H1 (cell line): Measurements from ENCODE around the gene PCDHA7. TPM values are rescaled to one million over a fixed set of nuclear protein-coding genes. Genes with fewer than 3 reads are reported as not detected.

Source experiments
- CTCF ChIA-PET: fragments of 300-600 bp; sonication (Branson Sonifier 250); formaldehyde crosslinking; loops from one replicate; lab custom pipeline; 2021; ENCODE audit not compliant: partially characterized antibody; lab: Charles Lee
- POLR2A ChIA-PET: fragments of 300-600 bp; sonication (Branson Sonifier 250); formaldehyde crosslinking; loops from one replicate; lab custom pipeline; 2021; ENCODE audit warnings: inconsistent platforms; ENCODE audit not compliant: partially characterized antibody; lab: Charles Lee
- DNase-seq, 2 experiments: peaks; one replicate each; pipeline versions ENCODE4 v3.0.0 to v3.0.0-alpha.2; 2010 to 2022; ENCODE audit warnings: low spot score in 2 of 2, low read depth in 1 of 2, mixed read lengths in 1 of 2
- FAIRE-seq: peaks from 2 replicates; lab custom pipeline; 2011; peaks lifted over from hg19 to GRCh38; lab: Jason Lieb, UNC
- H2AFZ ChIP-seq: 2 replicates; pipeline ENCODE4 v1.8.1; 2012; ENCODE audit warnings: low read length, inconsistent platforms
- H2AK5ac ChIP-seq: 2 replicates; pipeline ENCODE4 v1.6.1; 2013; ENCODE audit warnings: low read depth, low read length
- H2BK120ac ChIP-seq: replicated peaks from 2 replicates; pipeline ENCODE3; 2013; ENCODE audit warnings: low read depth, low read length, inconsistent platforms
- H2BK12ac ChIP-seq: 2 replicates; pipeline ENCODE4 v1.6.1; 2013; ENCODE audit warnings: low read depth, low read length
- H2BK15ac ChIP-seq: 2 replicates; pipeline ENCODE4 v1.6.1; 2013; ENCODE audit warnings: low read length
- H2BK20ac ChIP-seq: 2 replicates; pipeline ENCODE4 v1.6.1; 2013; ENCODE audit warnings: low read length
- H2BK5ac ChIP-seq: 2 replicates; pipeline ENCODE4 v1.6.1; 2013; ENCODE audit warnings: low read depth, low read length
- H3K14ac ChIP-seq: 2 replicates; pipeline ENCODE4 v1.6.1; 2013; ENCODE audit warnings: inconsistent platforms; ENCODE audit not compliant: insufficient read length
- H3K18ac ChIP-seq: 2 replicates; pipeline ENCODE4 v1.6.1; 2013; ENCODE audit warnings: low read length; ENCODE audit errors: extremely low read depth
- H3K23ac ChIP-seq: 2 replicates; pipeline ENCODE4 v1.6.1; 2013; ENCODE audit warnings: inconsistent platforms; ENCODE audit not compliant: insufficient read length
- H3K23me2 ChIP-seq: 2 replicates; pipeline ENCODE4 v1.6.1; 2013; ENCODE audit warnings: low read depth, low read length
- H3K27ac ChIP-seq: 2 replicates; pipeline ENCODE4 v1.6.1; 2011; ENCODE audit warnings: low read depth, low read length, inconsistent platforms
- H3K27me3 ChIP-seq, 4 experiments: replicated peaks in 1 of 4; 1 replicate in 1 of 4; 2 replicates in 3 of 4; pipeline versions ENCODE4 v1.6.1 to v1.8.1; 2011 to 2013; ENCODE audit warnings: low read length in 3 of 4, mild to moderate bottlenecking in 3 of 4, inconsistent platforms in 2 of 4, mixed read lengths in 2 of 4, moderate library complexity in 1 of 4; ENCODE audit not compliant: control insufficient read depth in 3 of 4, insufficient read depth in 3 of 4; ENCODE audit errors: extremely low read depth in 1 of 4
- H3K36me3 ChIP-seq, 4 experiments: 2 replicates each; pipeline versions ENCODE4 v1.6.1 to v1.8.1; 2011 to 2013; ENCODE audit warnings: mild to moderate bottlenecking in 4 of 4, low read length in 3 of 4, moderate library complexity in 2 of 4, control low read depth in 1 of 4, inconsistent platforms in 1 of 4; ENCODE audit not compliant: insufficient read depth in 4 of 4, control insufficient read depth in 2 of 4
- H3K4ac ChIP-seq: replicated peaks from 2 replicates; pipeline ENCODE3; 2013; ENCODE audit warnings: low read length, low read depth, mixed read lengths, inconsistent platforms; ENCODE audit not compliant: insufficient read length
- H3K4me1 ChIP-seq, 4 experiments: replicated peaks in 1 of 4; 1 replicate in 1 of 4; 2 replicates in 3 of 4; pipeline versions ENCODE4 v1.6.1 to v1.8.1; 2011 to 2013; ENCODE audit warnings: low read length in 3 of 4, inconsistent platforms in 2 of 4, mixed read lengths in 1 of 4; ENCODE audit not compliant: insufficient read depth in 4 of 4, control insufficient read depth in 3 of 4
- H3K4me2 ChIP-seq, 2 experiments: 2 replicates each; pipeline versions ENCODE4 v1.6.1 to v1.8.1; 2011 to 2013; ENCODE audit warnings: low read depth in 2 of 2, low read length in 2 of 2, control low read depth in 1 of 2, inconsistent platforms in 1 of 2, mild to moderate bottlenecking in 1 of 2; ENCODE audit not compliant: insufficient read depth in 1 of 2
- H3K4me3 ChIP-seq, 4 experiments: fragments of 200-600, 300-600 bp in 1 of 4; sonication (generic), shearing (Covaris generic), sonication (Bioruptor Twin) in 1 of 4; 2 replicates each; pipeline versions ENCODE4 v1.5.1 to v1.8.1; 2011 to 2016; ENCODE audit warnings: low read length in 4 of 4, low read depth in 3 of 4, control low read depth in 2 of 4, inconsistent platforms in 2 of 4, mild to moderate bottlenecking in 2 of 4, mixed read lengths in 1 of 4, moderate library complexity in 1 of 4; ENCODE audit not compliant: insufficient read depth in 2 of 4; ENCODE audit errors: extremely low read depth in 1 of 4
- H3K56ac ChIP-seq: replicated peaks from 2 replicates; pipeline ENCODE3; 2013; ENCODE audit warnings: low read depth, mild to moderate bottlenecking, mixed read lengths, low read length, inconsistent platforms; ENCODE audit not compliant: insufficient read length
- H3K79me1 ChIP-seq: 2 replicates; pipeline ENCODE4 v1.6.1; 2013; ENCODE audit warnings: low read depth, low read length, control low read depth
- H3K79me2 ChIP-seq, 2 experiments: 2 replicates each; pipeline versions ENCODE4 v1.6.1 to v1.8.1; 2012 to 2013; ENCODE audit warnings: low read length in 2 of 2, mild to moderate bottlenecking in 2 of 2, inconsistent platforms in 1 of 2; ENCODE audit not compliant: insufficient read depth in 2 of 2, control insufficient read depth in 1 of 2
- H3K9ac ChIP-seq, 4 experiments: replicated peaks in 1 of 4; 1 replicate in 1 of 4; 2 replicates in 3 of 4; pipeline versions ENCODE4 v1.6.1 to v1.8.1; 2011 to 2013; ENCODE audit warnings: low read depth in 3 of 4, low read length in 3 of 4, control low read depth in 2 of 4, mild to moderate bottlenecking in 2 of 4, moderate library complexity in 2 of 4, inconsistent platforms in 1 of 4; ENCODE audit errors: extremely low read depth in 1 of 4
- H3K9me3 ChIP-seq, 2 experiments: 2 replicates each; pipeline versions ENCODE4 v1.6.1 to v1.8.1; 2012 to 2013; ENCODE audit warnings: mild to moderate bottlenecking in 2 of 2, moderate library complexity in 2 of 2, control low read depth in 1 of 2, inconsistent platforms in 1 of 2, low read depth in 1 of 2, low read length in 1 of 2, mixed read lengths in 1 of 2; ENCODE audit not compliant: insufficient read depth in 2 of 2
- H4K20me1 ChIP-seq, 2 experiments: replicated peaks in 1 of 2; 2 replicates each; pipeline versions ENCODE3 to v1.8.1; 2011 to 2013; ENCODE audit warnings: inconsistent platforms in 2 of 2, low read length in 2 of 2, mild to moderate bottlenecking in 1 of 2; ENCODE audit not compliant: insufficient read depth in 2 of 2, control insufficient read depth in 1 of 2
- H4K5ac ChIP-seq: 2 replicates; pipeline ENCODE4 v1.6.1; 2013; ENCODE audit warnings: low read length, low read depth, mixed read lengths, inconsistent platforms; ENCODE audit not compliant: insufficient read length
- H4K8ac ChIP-seq: 2 replicates; pipeline ENCODE4 v1.8.0; 2013; ENCODE audit warnings: mild to moderate bottlenecking, moderate library complexity, low read length, inconsistent platforms; ENCODE audit not compliant: insufficient read depth; ENCODE audit errors: extremely low read depth
- H4K91ac ChIP-seq: replicated peaks from 2 replicates; pipeline ENCODE3; 2013; ENCODE audit warnings: low read length, mixed read lengths, inconsistent platforms; ENCODE audit not compliant: insufficient read length
- CTCF ChIP-seq, 3 experiments: IDR thresholded peaks; 1 replicate in 2 of 3; 2 replicates in 1 of 3; pipeline versions ENCODE4 v1.5.1 to v1.6.1; 2011; ENCODE audit warnings: low read length in 3 of 3, mild to moderate bottlenecking in 3 of 3, inconsistent platforms in 2 of 3, low read depth in 1 of 3, moderate library complexity in 1 of 3; ENCODE audit not compliant: insufficient read depth in 1 of 3; ENCODE audit errors: control extremely low read depth in 1 of 3
- RXRA ChIP-seq: IDR thresholded peaks from 2 replicates; pipeline ENCODE4 v1.6.1; 2011; ENCODE audit warnings: low read depth, mild to moderate bottlenecking, low read length, moderate library complexity; ENCODE audit not compliant: insufficient read depth
- WGBS, 2 experiments: shearing (Covaris generic) in 1 of 2; methylation state at CpG; one replicate each; pipeline versions ENCODE4 v1.1.6 to v1.1.7; 2013 to 2015; ENCODE audit warnings: low lambda C conversion rate in 2 of 2, mixed read lengths in 2 of 2, inconsistent platforms in 1 of 2, low coverage in 1 of 2, missing lambda C conversion rate in 1 of 2; ENCODE audit not compliant: insufficient replicate concordance in 2 of 2, insufficient coverage in 1 of 2, insufficient read length in 1 of 2; ENCODE audit errors: extremely low coverage in 1 of 2, missing lambda C conversion rate in 1 of 2; 5-methylcytosine and 5-hydroxymethylcytosine counted together
- polyA plus RNA-seq, 7 experiments: library from polyadenylated mRNA; depleted of rRNA in 3 of 7; stranded (reverse) in 5 of 7; unstranded in 2 of 7; fragments of >200 nt in 5 of 7; fragments of 200-250 nt in 2 of 7; gene quantifications; 1 replicate in 5 of 7; 2 replicates in 1 of 7; 4 replicates in 1 of 7; pipeline versions ENCODE4 v1.2.1 to v1.2.3, GENCODE V29; 2011 to 2013; ENCODE audit warnings: missing spikeins in 2 of 7, mixed read lengths in 2 of 7
- total RNA-seq: library from RNA; stranded (reverse); fragmentation: NEBNext Ultra II Directional; extraction: Animal tissue kit (Norgen Biotek cat#: 25700); gene quantifications from 2 replicates; pipeline ENCODE4 v1.2.1, GENCODE V29; 2021

Gene PCDHA7
- total and polyA plus RNA-seq, 2 of the 8 experiments (the other 6 are each of a cell fraction or from before 2014, with no cell fraction given), result 0.86 to 1.6 TPM

GRCh38 chr5:140821375-140822280, 12.4 kb upstream of the PCDHA7 start, which contains the start of gene PCDHA5:
Gene PCDHA5, plus strand, starts transcription at chr5:140821613.
- H3K56ac ChIP-seq, result no peak within 1 kb of the TSS
- H2BK120ac ChIP-seq, result no peak within 1 kb of the TSS
- H4K91ac ChIP-seq, result no peak within 1 kb of the TSS
- H4K5ac ChIP-seq, result no peak within 1 kb of the TSS
- FAIRE-seq (no peak), DNase-seq (no peak)
- H4K8ac ChIP-seq, result no peak within 1 kb of the TSS
- H3K27me3 ChIP-seq, result no peaks in the 10 kb centered on the region
- no peaks in the 10 kb centered on the region for H3K23me2 ChIP-seq
- TF ChIP-seq CTCF (IDR thresholded peaks at IDR 0.05; ENCODE audit: control extremely low read depth in 1 of 3, insufficient read depth in 1 of 3, low read depth in 1 of 3, low read length in 3 of 3) (peak in 1 of 3 experiments; percentile 10; a peak in 1 of 4 replicates), RXRA (no peak)
- H3K36me3 ChIP-seq, result peaks cover 0 to 3% (median 0%) of the 10 kb centered on the region in 4 experiments; a peak in 1 of 8 replicates
- H2AFZ ChIP-seq, result no peak within 1 kb of the TSS
- H3K23ac ChIP-seq, result no peak within 1 kb of the TSS
- H3K4ac ChIP-seq, result no peak within 1 kb of the TSS
- H3K18ac ChIP-seq, result no peak within 1 kb of the TSS
- H4K20me1 ChIP-seq, result peaks cover 0 to 3% of the 10 kb centered on the region in 2 experiments
- no peak within 1 kb of the TSS for H2BK12ac ChIP-seq
- H2BK15ac ChIP-seq, result no peak within 1 kb of the TSS
- H3K27ac ChIP-seq, result no peak within 1 kb of the TSS
- no peaks in the 10 kb centered on the region for H3K79me2 ChIP-seq
- no peaks in the 10 kb centered on the region for H3K79me1 ChIP-seq
- peaks cover 0 to 7% of the 10 kb centered on the region in 2 experiments; a peak in 1 of 4 replicates for H3K9me3 ChIP-seq
- H2BK20ac ChIP-seq, result no peak within 1 kb of the TSS
- no peak within 1 kb of the TSS for H3K4me2 ChIP-seq
- no peak within 1 kb of the TSS for H2AK5ac ChIP-seq
- ChIA-PET CTCF (interaction anchor here (0.6 to 5.5 kb wide), 9 partner anchors 8 to 818 kb away, joined by 3 to 49 read pairs (median 4); partner anchors contain the start of genes PCDHA11, PCDHA4 and PCDHA7), POLR2A (no interaction called here)
- no peak within 1 kb of the TSS for H3K14ac ChIP-seq
- H3K4me3 ChIP-seq, result no peak within 1 kb of the TSS
- no peak within 1 kb of the TSS for H3K9ac ChIP-seq
- 89% methylated on average over 37 of the region's 39 CpGs; no CpG with 5 or more reads in 1 of the 2 experiments for WGBS, 2 experiments
- no peaks in the 10 kb centered on the region for H3K4me1 ChIP-seq
- H2BK5ac ChIP-seq, result no peak within 1 kb of the TSS
